BJ (cell line): ENCODE results near the gene NKD2. TPM values are rescaled to one million over a fixed set of nuclear protein-coding genes. Genes with fewer than 3 reads are reported as not detected.

Source experiments
- CTCF ChIA-PET: fragments of 350-600 bp; formaldehyde crosslinking; extraction: SDS; loops from one replicate; lab custom pipeline; 2021; ENCODE audit warnings: antibody characterized with exemption, inconsistent platforms; lab: Yijun Ruan, JAX
- POLR2A ChIA-PET: fragments of 300-600 bp; sonication (Branson Sonifier 250); formaldehyde crosslinking; extraction: SDS; loops from one replicate; lab custom pipeline; 2021; ENCODE audit warnings: antibody characterized with exemption; lab: Charles Lee
- DNase-seq: peaks from one replicate; pipeline ENCODE4 v3.0.0-alpha.2; 2011; ENCODE audit warnings: low read depth
- H3K27me3 ChIP-seq: 2 replicates; pipeline ENCODE4 v1.6.0; 2011; ENCODE audit warnings: low read length; ENCODE audit not compliant: control insufficient read depth, insufficient read depth
- H3K36me3 ChIP-seq: 2 replicates; pipeline ENCODE4 v1.5.1; 2011; ENCODE audit warnings: low read length; ENCODE audit not compliant: control insufficient read depth, insufficient read depth
- H3K4me3 ChIP-seq: 2 replicates; pipeline ENCODE4 v1.5.1; 2011; ENCODE audit warnings: low read depth, mild to moderate bottlenecking, control low read depth, low read length
- polyA minus RNA-seq: library from RNA; depleted of rRNA, polyadenylated mRNA; stranded (reverse); fragments of >200 nt; gene quantifications from 2 replicates; pipeline ENCODE4 v1.2.3, GENCODE V29; 2011; rRNA and poly(A)+ RNA removed
- polyA plus RNA-seq: library from polyadenylated mRNA; depleted of rRNA; stranded (reverse); fragments of >200 nt; gene quantifications from 2 replicates; pipeline ENCODE4 v1.2.3, GENCODE V29; 2011; rRNA removed
- TF ChIP-seq, protein P1 (sequence below): IDR thresholded peaks from 2 replicates; pipeline ENCODE4 v1.5.1; 2011; ENCODE audit warnings: low read depth, mild to moderate bottlenecking, control low read depth, inconsistent platforms, low read length, moderate library complexity; ENCODE audit not compliant: insufficient read depth

Gene NKD2, protein sequence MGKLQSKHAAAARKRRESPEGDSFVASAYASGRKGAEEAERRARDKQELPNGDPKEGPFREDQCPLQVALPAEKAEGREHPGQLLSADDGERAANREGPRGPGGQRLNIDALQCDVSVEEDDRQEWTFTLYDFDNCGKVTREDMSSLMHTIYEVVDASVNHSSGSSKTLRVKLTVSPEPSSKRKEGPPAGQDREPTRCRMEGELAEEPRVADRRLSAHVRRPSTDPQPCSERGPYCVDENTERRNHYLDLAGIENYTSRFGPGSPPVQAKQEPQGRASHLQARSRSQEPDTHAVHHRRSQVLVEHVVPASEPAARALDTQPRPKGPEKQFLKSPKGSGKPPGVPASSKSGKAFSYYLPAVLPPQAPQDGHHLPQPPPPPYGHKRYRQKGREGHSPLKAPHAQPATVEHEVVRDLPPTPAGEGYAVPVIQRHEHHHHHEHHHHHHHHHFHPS
- polyA plus RNA-seq: not detected in 2 replicates
- not detected in 2 replicates for polyA minus RNA-seq

DNA sequence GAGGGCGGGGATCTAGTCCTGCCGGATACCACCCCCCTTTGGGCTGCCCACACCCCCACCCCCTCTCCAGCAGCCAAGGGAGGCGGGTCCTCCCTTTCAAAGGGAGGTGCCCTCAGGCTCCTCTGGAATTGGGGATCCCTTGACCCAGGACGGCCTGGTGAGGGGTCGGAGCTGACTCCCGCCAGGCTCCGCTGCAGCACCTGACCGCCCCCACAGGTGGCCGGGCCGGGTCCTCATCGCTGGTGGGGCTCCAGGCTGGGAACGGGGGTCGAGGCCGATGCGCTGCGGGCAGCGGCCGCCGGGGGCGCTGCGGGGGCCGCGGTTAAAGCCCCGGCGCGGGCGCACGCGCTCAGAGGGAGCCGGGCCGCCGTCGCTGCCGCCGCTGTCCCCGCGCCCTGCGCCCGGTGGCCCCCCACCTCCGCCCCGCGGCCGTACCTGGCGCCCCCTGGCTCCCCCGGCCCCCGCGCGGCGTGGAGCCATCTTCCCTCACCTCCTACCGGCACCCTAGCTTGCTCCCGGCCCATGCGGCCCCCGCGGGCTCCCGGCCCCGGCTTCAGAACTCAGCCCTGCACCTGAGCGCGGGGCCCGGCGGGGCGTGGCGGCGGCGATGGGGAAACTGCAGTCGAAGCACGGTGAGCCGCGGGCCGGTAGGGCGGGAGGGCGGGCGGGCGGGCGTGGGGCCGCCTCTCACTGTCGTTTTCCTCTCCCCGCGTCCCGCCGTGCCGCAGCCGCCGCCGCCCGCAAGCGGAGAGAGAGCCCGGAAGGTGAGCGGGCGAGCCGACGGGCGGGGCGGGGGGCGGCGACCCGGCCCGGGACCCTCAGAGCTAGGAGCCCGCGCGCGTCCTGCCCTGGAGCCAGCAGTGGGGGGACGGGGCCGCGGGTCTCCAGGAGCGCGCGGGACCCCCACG, at the start of gene NKD2:
Gene NKD2, plus strand, starts transcription at position 352 of the 908 bp plus-strand sequence. Its CDS starts 256 bp downstream, at position 608.
- ChIA-PET POLR2A (no interaction called here), CTCF (interaction anchor here (0.8 to 5.1 kb wide), 6 partner anchors 11 to 143 kb away, joined by 3 to 34 read pairs (median 6); no protein-coding TSS in a partner anchor)
- no peak for DNase-seq
- TF ChIP-seq, protein P1, sequence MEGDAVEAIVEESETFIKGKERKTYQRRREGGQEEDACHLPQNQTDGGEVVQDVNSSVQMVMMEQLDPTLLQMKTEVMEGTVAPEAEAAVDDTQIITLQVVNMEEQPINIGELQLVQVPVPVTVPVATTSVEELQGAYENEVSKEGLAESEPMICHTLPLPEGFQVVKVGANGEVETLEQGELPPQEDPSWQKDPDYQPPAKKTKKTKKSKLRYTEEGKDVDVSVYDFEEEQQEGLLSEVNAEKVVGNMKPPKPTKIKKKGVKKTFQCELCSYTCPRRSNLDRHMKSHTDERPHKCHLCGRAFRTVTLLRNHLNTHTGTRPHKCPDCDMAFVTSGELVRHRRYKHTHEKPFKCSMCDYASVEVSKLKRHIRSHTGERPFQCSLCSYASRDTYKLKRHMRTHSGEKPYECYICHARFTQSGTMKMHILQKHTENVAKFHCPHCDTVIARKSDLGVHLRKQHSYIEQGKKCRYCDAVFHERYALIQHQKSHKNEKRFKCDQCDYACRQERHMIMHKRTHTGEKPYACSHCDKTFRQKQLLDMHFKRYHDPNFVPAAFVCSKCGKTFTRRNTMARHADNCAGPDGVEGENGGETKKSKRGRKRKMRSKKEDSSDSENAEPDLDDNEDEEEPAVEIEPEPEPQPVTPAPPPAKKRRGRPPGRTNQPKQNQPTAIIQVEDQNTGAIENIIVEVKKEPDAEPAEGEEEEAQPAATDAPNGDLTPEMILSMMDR: peak; percentile 16; the same call in 1 of the 2 replicates
- H3K4me3 ChIP-seq: no peak within 1 kb of the TSS
- H3K27me3 ChIP-seq: peaks cover 50% of the 10 kb centered on the region
- no peaks in the 10 kb centered on the region for H3K36me3 ChIP-seq

DNA sequence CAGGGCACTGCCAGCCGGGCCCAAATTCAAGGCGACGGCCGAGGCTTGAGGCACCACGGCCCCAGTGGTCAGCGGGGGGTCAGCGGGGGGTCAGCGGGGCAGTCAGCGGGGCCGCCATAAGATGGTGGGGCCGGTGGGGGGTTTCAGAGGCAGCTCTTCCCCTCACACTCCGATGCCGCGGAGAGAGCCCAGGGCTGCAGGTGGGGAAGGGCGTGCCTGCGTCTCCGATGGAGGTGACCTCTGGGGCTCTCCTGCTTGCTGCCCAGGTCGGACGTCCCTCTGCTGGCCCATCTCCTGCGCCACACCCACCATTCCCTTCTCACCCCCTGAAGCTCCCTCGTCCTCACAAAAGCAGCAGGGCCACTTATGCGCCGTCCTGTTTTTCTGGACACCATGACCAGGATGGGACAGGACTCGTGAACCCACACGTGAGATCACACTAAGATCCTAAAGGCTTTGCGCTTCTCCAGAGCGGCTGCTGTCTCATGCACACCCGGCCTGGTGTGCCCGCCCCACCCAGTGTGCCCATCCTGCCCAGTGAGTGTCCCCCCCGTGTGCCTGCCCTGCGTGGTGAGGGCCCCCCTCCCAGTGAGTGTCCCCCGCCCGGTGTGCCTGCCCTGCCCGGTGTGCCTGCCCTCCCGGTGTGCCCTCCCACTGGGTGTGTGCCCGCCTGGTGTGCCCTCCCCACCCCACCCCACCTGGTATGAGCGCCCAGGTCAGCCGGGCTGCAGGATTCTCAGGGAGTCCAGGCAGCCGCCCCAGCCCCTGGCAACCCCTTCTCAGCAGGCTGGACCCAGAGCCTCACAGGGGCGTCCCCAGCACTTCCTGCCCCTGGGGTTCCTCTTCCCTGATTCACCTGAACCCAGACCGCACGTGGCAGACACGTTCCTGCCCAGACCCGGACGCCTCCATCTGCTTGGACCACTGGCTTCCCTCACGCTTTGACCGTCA, 48.7 kb upstream of the NKD2 start:
- POLR2A ChIA-PET: no interaction called here
- H3K36me3 ChIP-seq: no peaks in the 10 kb centered on the region
- DNase-seq: no peak
- H3K27me3 ChIP-seq: peaks cover 36% of the 10 kb centered on the region
- TF ChIP-seq, protein P1: no peak
- CTCF ChIA-PET: interaction anchor here (0.8 kb wide), 1 partner anchor 12 kb away, joined by 3 read pairs; no protein-coding TSS in a partner anchor
- H3K4me3 ChIP-seq: no peak overlapping the region

DNA sequence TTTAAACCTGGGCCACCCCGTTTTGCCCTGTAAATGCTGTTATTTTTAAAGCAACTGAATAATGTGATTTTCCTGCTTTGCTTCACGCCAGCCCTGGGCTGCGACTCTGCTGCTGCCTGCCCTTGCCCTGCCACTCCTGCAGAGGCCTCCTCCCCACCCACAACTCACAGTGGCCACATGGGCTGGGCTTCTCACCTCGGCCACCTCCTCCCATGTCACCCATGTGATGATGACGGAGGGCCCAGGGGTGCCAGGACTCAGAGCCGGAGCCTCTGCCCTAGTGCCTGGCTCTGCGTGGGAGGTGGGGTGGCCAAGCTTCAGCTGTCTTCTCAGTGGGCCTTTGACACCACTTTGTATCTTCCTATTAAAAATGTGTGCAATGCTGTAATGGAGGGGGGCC, 48.1 kb upstream of the NKD2 start:
- CTCF ChIA-PET: interaction anchor here (1.2 kb wide), 1 partner anchor 48 kb away, joined by 4 read pairs; the partner anchor contains the start of gene NKD2
- TF ChIP-seq, protein P1: no peak
- Histone ChIP-seq H3K36me3 (no peaks in the 10 kb centered on the region), H3K27me3 (peaks cover 42% of the 10 kb centered on the region), H3K4me3 (no peak overlapping the region)
- no peak for DNase-seq
- POLR2A ChIA-PET: no interaction called here

DNA sequence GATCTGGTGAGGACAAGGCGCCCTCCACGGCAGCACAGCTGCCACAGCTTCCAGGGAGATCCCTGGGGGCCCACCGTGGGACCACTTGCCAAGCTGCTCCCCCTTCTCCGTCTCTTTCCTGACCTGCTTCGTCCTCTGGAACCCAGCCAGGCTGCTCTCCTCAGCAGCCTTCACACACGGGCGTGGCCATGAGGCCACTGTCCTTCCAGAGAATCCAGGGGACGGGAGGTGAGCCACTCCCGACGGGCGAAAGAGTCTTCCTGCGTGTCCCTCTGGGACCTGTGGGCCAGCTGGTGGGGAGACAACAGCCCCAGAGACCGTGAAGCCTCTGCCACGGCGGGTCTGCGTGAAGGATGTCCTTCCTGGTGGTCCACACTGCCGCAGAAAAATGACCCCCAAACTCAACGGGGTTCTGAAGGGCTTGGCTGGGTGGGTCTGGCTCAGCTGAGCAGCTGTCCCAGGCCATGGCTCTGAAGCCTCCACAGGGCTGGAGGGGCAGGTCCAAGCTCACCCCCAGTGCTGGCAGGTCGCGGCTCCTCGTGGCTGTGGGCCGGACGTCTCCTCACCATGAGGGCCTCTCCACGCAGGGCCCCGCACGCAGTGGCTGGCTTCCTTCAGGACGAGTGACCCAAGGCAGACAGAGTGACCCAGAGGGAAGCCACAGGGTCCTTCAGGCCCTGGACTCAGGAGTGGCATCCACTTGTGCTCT, 47.4 kb upstream of the NKD2 start:
- DNase-seq: no peak
- Histone ChIP-seq H3K27me3 (peaks cover 41% of the 10 kb centered on the region), H3K4me3 (no peak overlapping the region), H3K36me3 (no peaks in the 10 kb centered on the region)
- ChIA-PET CTCF (interaction anchor here (1.2 kb wide), 1 partner anchor 47 kb away, joined by 4 read pairs; the partner anchor contains the start of gene NKD2), POLR2A (no interaction called here)
- TF ChIP-seq, protein P1: no peak
